Nephron progenitor cell (in vitro differentiated cells): ENCODE results near the gene RADIL.

Experiments
- DNase-seq: peaks from one replicate; pipeline ENCODE4 v3.0.0; 2021
- H3K27ac Mint-ChIP-seq: 2 replicates; pipeline ENCODE4 v1.8.0; 2021; ENCODE audit warnings: mild to moderate bottlenecking, moderate library complexity, mixed read lengths
- H3K27me3 Mint-ChIP-seq: 2 replicates; pipeline ENCODE4 v1.8.0; 2021; ENCODE audit warnings: mild to moderate bottlenecking, low read depth, mixed read lengths; ENCODE audit not compliant: poor library complexity
- H3K36me3 Mint-ChIP-seq: 2 replicates; pipeline ENCODE4 v1.8.0; 2021; ENCODE audit warnings: low read depth, mixed read lengths
- H3K4me1 Mint-ChIP-seq: 2 replicates; pipeline ENCODE4 v1.8.0; 2021; ENCODE audit warnings: mixed read lengths
- H3K4me3 Mint-ChIP-seq: 2 replicates; pipeline ENCODE4 v1.8.0; 2021; ENCODE audit warnings: mild to moderate bottlenecking, moderate library complexity, mixed read lengths
- H3K9me3 Mint-ChIP-seq: 2 replicates; pipeline ENCODE4 v1.8.0; 2021; ENCODE audit warnings: mild to moderate bottlenecking, moderate library complexity, mixed read lengths
- TF ChIP-seq, protein P1 (sequence below): fragments of 200-600 bp; sonication (generic); IDR thresholded peaks from 2 replicates; pipeline ENCODE4 v1.5.0; 2021; ENCODE audit warnings: antibody characterized with exemption

The RADIL gene, protein sequence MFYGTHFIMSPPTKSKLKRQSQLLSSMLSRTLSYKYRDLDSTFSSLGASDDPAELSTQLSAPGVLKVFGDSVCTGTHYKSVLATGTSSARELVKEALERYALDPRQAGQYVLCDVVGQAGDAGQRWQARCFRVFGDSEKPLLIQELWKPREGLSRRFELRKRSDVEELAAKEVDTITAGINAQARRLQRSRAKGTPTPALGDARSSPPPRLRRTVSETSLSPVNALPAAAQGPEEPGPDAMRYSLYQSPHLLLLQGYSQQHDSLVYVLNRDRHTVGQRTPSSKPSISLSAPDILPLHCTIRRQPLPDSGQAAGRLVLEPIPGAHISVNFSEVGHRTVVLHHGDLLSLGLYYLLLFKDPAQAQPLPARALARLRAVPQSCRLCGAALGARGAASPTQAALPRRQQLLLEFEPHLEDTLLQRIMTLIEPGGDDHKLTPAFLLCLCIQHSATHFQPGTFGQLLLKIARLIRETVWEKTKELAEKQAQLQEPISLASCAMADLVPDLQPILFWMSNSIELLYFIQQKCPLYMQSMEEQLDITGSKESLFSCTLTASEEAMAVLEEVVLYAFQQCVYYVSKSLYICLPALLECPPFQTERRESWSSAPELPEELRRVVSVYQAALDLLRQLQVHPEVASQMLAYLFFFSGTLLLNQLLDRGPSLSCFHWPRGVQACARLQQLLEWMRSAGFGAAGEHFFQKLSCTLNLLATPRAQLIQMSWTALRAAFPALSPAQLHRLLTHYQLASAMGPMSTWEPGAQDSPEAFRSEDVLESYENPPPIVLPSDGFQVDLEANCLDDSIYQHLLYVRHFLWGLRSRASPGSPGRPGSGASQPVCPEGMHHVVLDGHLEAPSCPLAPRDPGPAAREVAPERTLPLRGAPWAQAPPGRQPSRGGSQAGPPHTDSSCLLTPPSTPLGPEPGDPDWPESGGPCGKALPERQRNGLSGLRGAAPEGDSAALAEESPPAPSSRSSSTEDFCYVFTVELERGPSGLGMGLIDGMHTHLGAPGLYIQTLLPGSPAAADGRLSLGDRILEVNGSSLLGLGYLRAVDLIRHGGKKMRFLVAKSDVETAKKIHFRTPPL

DNA sequence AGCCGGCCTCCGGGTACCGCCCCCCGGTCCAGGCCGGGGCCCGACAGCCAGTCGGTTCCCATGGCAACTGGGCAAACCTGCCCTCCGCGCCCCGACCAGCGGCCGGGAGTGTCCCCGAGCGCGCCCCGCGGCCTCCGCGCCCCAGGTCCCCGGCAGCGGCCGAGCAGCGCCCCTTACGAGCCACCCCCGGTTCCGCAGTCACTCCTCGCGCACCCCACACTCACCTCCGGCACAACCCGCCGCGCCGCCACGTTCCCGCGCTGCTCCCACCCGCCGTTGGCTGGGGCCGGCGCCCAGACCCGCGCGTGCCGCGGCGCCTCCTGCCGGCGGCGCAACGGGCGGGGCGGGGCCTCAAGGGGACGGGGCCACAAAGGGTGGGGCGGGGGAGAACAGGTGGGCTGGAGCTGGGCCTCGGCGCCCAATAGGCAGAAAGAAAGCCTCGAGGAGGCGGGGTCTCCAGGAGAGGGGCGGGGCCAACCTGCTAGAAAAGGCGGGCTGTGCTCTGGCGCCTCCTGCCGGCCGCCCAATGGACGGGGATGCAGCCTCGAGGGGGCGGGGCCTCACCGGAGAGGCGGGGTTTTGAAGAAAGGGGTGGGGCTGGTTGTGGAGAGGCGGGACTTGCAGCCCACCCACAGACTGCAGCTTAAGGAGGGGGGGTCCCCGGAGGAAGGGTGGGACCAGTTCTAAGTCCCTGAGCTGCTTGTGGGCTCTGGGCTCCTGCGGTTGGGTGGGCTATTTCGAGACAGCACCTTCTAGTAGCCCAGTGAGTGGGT, at the start of gene RADIL:
TSS of gene RADIL (minus strand) at position 345 of the 773 bp plus-strand sequence. CDS start 5,577 bp downstream, outside the sequence.
- TF ChIP-seq, protein P1, sequence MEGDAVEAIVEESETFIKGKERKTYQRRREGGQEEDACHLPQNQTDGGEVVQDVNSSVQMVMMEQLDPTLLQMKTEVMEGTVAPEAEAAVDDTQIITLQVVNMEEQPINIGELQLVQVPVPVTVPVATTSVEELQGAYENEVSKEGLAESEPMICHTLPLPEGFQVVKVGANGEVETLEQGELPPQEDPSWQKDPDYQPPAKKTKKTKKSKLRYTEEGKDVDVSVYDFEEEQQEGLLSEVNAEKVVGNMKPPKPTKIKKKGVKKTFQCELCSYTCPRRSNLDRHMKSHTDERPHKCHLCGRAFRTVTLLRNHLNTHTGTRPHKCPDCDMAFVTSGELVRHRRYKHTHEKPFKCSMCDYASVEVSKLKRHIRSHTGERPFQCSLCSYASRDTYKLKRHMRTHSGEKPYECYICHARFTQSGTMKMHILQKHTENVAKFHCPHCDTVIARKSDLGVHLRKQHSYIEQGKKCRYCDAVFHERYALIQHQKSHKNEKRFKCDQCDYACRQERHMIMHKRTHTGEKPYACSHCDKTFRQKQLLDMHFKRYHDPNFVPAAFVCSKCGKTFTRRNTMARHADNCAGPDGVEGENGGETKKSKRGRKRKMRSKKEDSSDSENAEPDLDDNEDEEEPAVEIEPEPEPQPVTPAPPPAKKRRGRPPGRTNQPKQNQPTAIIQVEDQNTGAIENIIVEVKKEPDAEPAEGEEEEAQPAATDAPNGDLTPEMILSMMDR, result peak; percentile 74
- Mint-ChIP-seq H3K27me3 (peaks cover 21% of the 10 kb centered on the region), H3K9me3 (no peaks in the 10 kb centered on the region), H3K4me3 (peak within 1 kb of the TSS; percentile 85), H3K4me1 (peaks cover 33% of the 10 kb centered on the region), H3K36me3 (no peaks in the 10 kb centered on the region), H3K27ac (peak within 1 kb of the TSS; percentile 70)
- DNase-seq, result peak; percentile 98

DNA sequence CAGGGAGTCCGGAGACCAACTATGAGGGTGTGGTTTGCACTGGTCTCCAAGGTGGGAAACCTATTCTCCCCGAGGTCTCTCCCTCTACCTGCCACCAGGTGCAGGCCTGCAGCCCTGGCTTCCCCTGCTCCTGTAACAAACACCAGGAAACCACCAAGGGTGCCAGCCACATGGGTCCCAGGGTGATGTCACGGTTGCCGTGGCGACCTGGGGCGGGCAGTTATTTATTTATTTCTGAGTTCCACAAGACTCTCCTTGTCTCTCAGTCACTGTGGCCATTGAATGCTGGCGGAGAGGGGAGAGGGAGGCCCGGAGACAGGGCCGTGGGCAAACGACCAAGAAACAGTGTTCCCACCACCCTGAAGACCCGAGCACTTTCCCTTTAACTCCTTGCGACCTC, 48.4 kb upstream of the RADIL start:
- peaks cover 7% of the 10 kb centered on the region for H3K27me3 Mint-ChIP-seq
- H3K27ac Mint-ChIP-seq, result no peak overlapping the region

DNA sequence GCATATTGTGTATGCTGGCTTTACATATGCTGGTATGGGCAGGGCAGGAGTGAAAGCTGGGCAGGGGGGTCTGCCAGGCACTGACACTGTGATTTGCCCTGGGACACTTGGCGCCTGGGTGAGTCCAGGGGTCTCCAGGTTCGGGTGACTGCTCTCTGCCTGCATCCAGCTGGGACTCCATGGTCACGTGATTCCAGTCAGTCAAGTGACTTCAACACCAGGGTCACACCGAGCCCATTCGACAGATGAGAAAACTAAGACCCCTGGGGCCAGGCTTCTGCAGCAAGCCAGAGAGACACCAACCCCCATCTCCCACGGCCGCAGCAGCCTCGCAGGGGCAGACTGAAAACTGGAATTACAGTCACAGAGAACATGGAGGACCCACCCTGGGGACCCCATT, 45.5 kb upstream of the RADIL start:
- no peaks in the 10 kb centered on the region for H3K9me3 Mint-ChIP-seq
- no peaks in the 10 kb centered on the region for H3K36me3 Mint-ChIP-seq
- no peak overlapping the region for H3K27ac Mint-ChIP-seq
- H3K27me3 Mint-ChIP-seq, result peaks cover 18% of the 10 kb centered on the region
- H3K4me3 Mint-ChIP-seq, result no peak overlapping the region
- H3K4me1 Mint-ChIP-seq, result no peaks in the 10 kb centered on the region
- no peak for DNase-seq
- TF ChIP-seq, protein P1, result no peak

More for the DNA sequence above, 48.4 kb upstream of the RADIL start:
- TF ChIP-seq, protein P1, result no peak
- peak; percentile 57 for DNase-seq
- no peak overlapping the region for H3K4me3 Mint-ChIP-seq
- H3K36me3 Mint-ChIP-seq, result no peaks in the 10 kb centered on the region
- H3K4me1 Mint-ChIP-seq, result no peaks in the 10 kb centered on the region
- no peaks in the 10 kb centered on the region for H3K9me3 Mint-ChIP-seq

DNA sequence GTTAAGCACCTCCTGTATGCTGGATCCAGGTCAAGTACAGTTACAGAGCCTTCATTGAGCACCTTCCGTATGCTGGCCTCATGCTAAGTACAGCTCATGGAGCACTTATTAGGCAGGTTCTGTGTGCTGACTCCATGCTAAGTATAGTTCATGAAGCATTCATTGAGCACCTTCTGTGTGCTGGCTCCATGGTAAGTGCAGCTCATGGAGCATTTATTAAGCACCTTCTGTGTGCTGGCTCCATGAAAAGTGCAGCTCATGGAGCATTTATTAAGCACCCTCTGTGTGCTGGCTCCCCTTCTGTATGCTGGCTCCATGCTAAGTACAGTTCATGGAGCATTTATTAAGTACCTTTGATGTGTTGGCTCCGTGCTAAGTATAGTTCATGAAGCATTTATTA, 44.9 kb upstream of the RADIL start:
- Mint-ChIP-seq H3K4me3 (no peak overlapping the region), H3K4me1 (no peaks in the 10 kb centered on the region)

More for the DNA sequence above, 44.9 kb upstream of the RADIL start:
- TF ChIP-seq, protein P1, result no peak
- DNase-seq, result no peak
- H3K36me3 Mint-ChIP-seq, result no peaks in the 10 kb centered on the region
- no peak overlapping the region for H3K27ac Mint-ChIP-seq
- H3K9me3 Mint-ChIP-seq, result no peaks in the 10 kb centered on the region
- H3K27me3 Mint-ChIP-seq, result peaks cover 18% of the 10 kb centered on the region
